Measurements from ENCODE around the gene EGFR.

Gene EGFR

GRCh38 chr7:55177589-55178261, 158.9 kb downstream of the EGFR start:
- Histone ChIP-seq H3K4me3 (ENCODE audit: low read depth, low read length) (no peak overlapping the region), H3K27ac (ENCODE audit: low read depth, low read length) (no peak overlapping the region), H3K4me1 (ENCODE audit: control insufficient read depth, insufficient read depth, low read length) (no peaks in the 10 kb centered on the region), H3K9me3 (ENCODE audit: control insufficient read depth, insufficient read depth, low read length) (no peaks in the 10 kb centered on the region), H3K27me3 (ENCODE audit: control insufficient read depth, insufficient read depth, low read length) (no peaks in the 10 kb centered on the region), H3K36me3 (ENCODE audit: control insufficient read depth, insufficient read depth, low read length) (no peaks in the 10 kb centered on the region), H3K9ac (ENCODE audit: low read depth, low read length) (no peak overlapping the region)

GRCh38 chr7:55178292-55178862, 159.6 kb downstream of the EGFR start:
- Histone ChIP-seq H3K27ac (ENCODE audit: low read depth, low read length) (no peak overlapping the region), H3K36me3 (ENCODE audit: control insufficient read depth, insufficient read depth, low read length) (no peaks in the 10 kb centered on the region), H3K9me3 (ENCODE audit: control insufficient read depth, insufficient read depth, low read length) (no peaks in the 10 kb centered on the region), H3K4me1 (ENCODE audit: control insufficient read depth, insufficient read depth, low read length) (no peaks in the 10 kb centered on the region), H3K4me3 (ENCODE audit: low read depth, low read length) (no peak overlapping the region), H3K27me3 (ENCODE audit: control insufficient read depth, insufficient read depth, low read length) (no peaks in the 10 kb centered on the region), H3K9ac (ENCODE audit: low read depth, low read length) (no peak overlapping the region)

GRCh38 chr7:55178863-55179773, 160.3 kb downstream of the EGFR start:
- no peak overlapping the region for H3K9ac ChIP-seq (ENCODE audit: low read depth, low read length)
- H3K4me1 ChIP-seq (ENCODE audit: control insufficient read depth, insufficient read depth, low read length), result no peaks in the 10 kb centered on the region
- no peak overlapping the region for H3K4me3 ChIP-seq (ENCODE audit: low read depth, low read length)
- H3K27ac ChIP-seq (ENCODE audit: low read depth, low read length), result no peak overlapping the region
- H3K9me3 ChIP-seq (ENCODE audit: control insufficient read depth, insufficient read depth, low read length), result no peaks in the 10 kb centered on the region
- H3K36me3 ChIP-seq (ENCODE audit: control insufficient read depth, insufficient read depth, low read length), result no peaks in the 10 kb centered on the region
- H3K27me3 ChIP-seq (ENCODE audit: control insufficient read depth, insufficient read depth, low read length), result no peaks in the 10 kb centered on the region

- Histone ChIP-seq H3K36me3 (ENCODE audit: control insufficient read depth, insufficient read depth, low read length) (no peaks in the 10 kb centered on the region), H3K27ac (ENCODE audit: low read depth, low read length) (no peak overlapping the region), H3K27me3 (ENCODE audit: control insufficient read depth, insufficient read depth, low read length) (no peaks in the 10 kb centered on the region), H3K4me1 (ENCODE audit: control insufficient read depth, insufficient read depth, low read length) (no peaks in the 10 kb centered on the region), H3K4me3 (ENCODE audit: low read depth, low read length) (no peak overlapping the region), H3K9me3 (ENCODE audit: control insufficient read depth, insufficient read depth, low read length) (no peaks in the 10 kb centered on the region), H3K9ac (ENCODE audit: low read depth, low read length) (no peak overlapping the region)
These were observed 161.3 kb downstream of the EGFR start for GRCh38 chr7:55179931-55180682.

- H3K27ac ChIP-seq (ENCODE audit: low read depth, low read length), result no peak overlapping the region
- H3K9me3 ChIP-seq (ENCODE audit: control insufficient read depth, insufficient read depth, low read length), result no peaks in the 10 kb centered on the region
- H3K27me3 ChIP-seq (ENCODE audit: control insufficient read depth, insufficient read depth, low read length), result no peaks in the 10 kb centered on the region
- no peak overlapping the region for H3K4me3 ChIP-seq (ENCODE audit: low read depth, low read length)
- H3K4me1 ChIP-seq (ENCODE audit: control insufficient read depth, insufficient read depth, low read length), result no peaks in the 10 kb centered on the region
- no peak overlapping the region for H3K9ac ChIP-seq (ENCODE audit: low read depth, low read length)
- H3K36me3 ChIP-seq (ENCODE audit: control insufficient read depth, insufficient read depth, low read length), result no peaks in the 10 kb centered on the region
These were observed 162.2 kb downstream of the EGFR start for GRCh38 chr7:55180963-55181542.

GRCh38 chr7:55181762-55182161, 162.9 kb downstream of the EGFR start:
- Histone ChIP-seq H3K27ac (ENCODE audit: low read depth, low read length) (no peak overlapping the region), H3K9ac (ENCODE audit: low read depth, low read length) (no peak overlapping the region), H3K4me1 (ENCODE audit: control insufficient read depth, insufficient read depth, low read length) (no peaks in the 10 kb centered on the region), H3K36me3 (ENCODE audit: control insufficient read depth, insufficient read depth, low read length) (no peaks in the 10 kb centered on the region), H3K4me3 (ENCODE audit: low read depth, low read length) (no peak overlapping the region), H3K9me3 (ENCODE audit: control insufficient read depth, insufficient read depth, low read length) (no peaks in the 10 kb centered on the region), H3K27me3 (ENCODE audit: control insufficient read depth, insufficient read depth, low read length) (no peaks in the 10 kb centered on the region)

GRCh38 chr7:55183897-55184296, 165.1 kb downstream of the EGFR start:
- H3K27ac ChIP-seq (ENCODE audit: low read depth, low read length), result no peak overlapping the region
- H3K36me3 ChIP-seq (ENCODE audit: control insufficient read depth, insufficient read depth, low read length), result no peaks in the 10 kb centered on the region
- H3K27me3 ChIP-seq (ENCODE audit: control insufficient read depth, insufficient read depth, low read length), result no peaks in the 10 kb centered on the region
- no peak overlapping the region for H3K9ac ChIP-seq (ENCODE audit: low read depth, low read length)
- H3K9me3 ChIP-seq (ENCODE audit: control insufficient read depth, insufficient read depth, low read length), result no peaks in the 10 kb centered on the region
- H3K4me3 ChIP-seq (ENCODE audit: low read depth, low read length), result no peak overlapping the region
- peaks cover 3% of the 10 kb centered on the region for H3K4me1 ChIP-seq (ENCODE audit: control insufficient read depth, insufficient read depth, low read length)

GRCh38 chr7:55185321-55185802, 166.5 kb downstream of the EGFR start:
- no peak overlapping the region for H3K9ac ChIP-seq (ENCODE audit: low read depth, low read length)
- H3K27me3 ChIP-seq (ENCODE audit: control insufficient read depth, insufficient read depth, low read length), result no peaks in the 10 kb centered on the region
- H3K4me3 ChIP-seq (ENCODE audit: low read depth, low read length), result no peak overlapping the region
- H3K4me1 ChIP-seq (ENCODE audit: control insufficient read depth, insufficient read depth, low read length), result peaks cover 18% of the 10 kb centered on the region
- no peak overlapping the region for H3K27ac ChIP-seq (ENCODE audit: low read depth, low read length)
- no peaks in the 10 kb centered on the region for H3K36me3 ChIP-seq (ENCODE audit: control insufficient read depth, insufficient read depth, low read length)
- H3K9me3 ChIP-seq (ENCODE audit: control insufficient read depth, insufficient read depth, low read length), result no peaks in the 10 kb centered on the region

- Histone ChIP-seq H3K27ac (ENCODE audit: low read depth, low read length) (no peak overlapping the region), H3K36me3 (ENCODE audit: control insufficient read depth, insufficient read depth, low read length) (no peaks in the 10 kb centered on the region), H3K9me3 (ENCODE audit: control insufficient read depth, insufficient read depth, low read length) (no peaks in the 10 kb centered on the region), H3K4me1 (ENCODE audit: control insufficient read depth, insufficient read depth, low read length) (peaks cover 25% of the 10 kb centered on the region), H3K4me3 (ENCODE audit: low read depth, low read length) (no peak overlapping the region), H3K27me3 (ENCODE audit: control insufficient read depth, insufficient read depth, low read length) (no peaks in the 10 kb centered on the region), H3K9ac (ENCODE audit: low read depth, low read length) (no peak overlapping the region)
These were observed 167.3 kb downstream of the EGFR start for GRCh38 chr7:55185941-55186609.
